ENCODE data around the gene NPC1. TPM values are rescaled to one million over a fixed set of nuclear protein-coding genes. Genes with fewer than 3 reads are reported as not detected.
A peak's percentile ranks its signal among the peaks of the same experiment; 100 is the strongest.

Gene NPC1
- total RNA-seq, 1 experiment from 2014 or later: 92.7 TPM

GRCh38 chr18:23583071-23583865, 3.0 kb downstream of the NPC1 start:
- ATAC-seq (no peak), DNase-seq (ENCODE audit: low read depth, low spot score) (no peak)
- Histone ChIP-seq H3K27ac (ENCODE audit: low read length) (peak overlapping the region; percentile 30; the same call in 1 of the 2 replicates), H3K9me3 (ENCODE audit: control insufficient read depth, insufficient read depth, low read depth, low read length) (no peaks in the 10 kb centered on the region), H3K36me3 (ENCODE audit: control insufficient read depth, insufficient read depth, low read length) (peaks cover 6% of the 10 kb centered on the region; the same call in 1 of the 2 replicates), H3K4me3 (ENCODE audit: low read depth in 2 of 2, low read length in 2 of 2) (peak overlapping the region in 1 of 2 experiments; percentile 5; a peak in 1 of 4 replicates), H3K4me1 (ENCODE audit: control insufficient read depth, insufficient read depth, low read length) (peaks cover 16% of the 10 kb centered on the region), H3K27me3 (ENCODE audit: control insufficient read depth, insufficient read depth, low read length) (no peaks in the 10 kb centered on the region)
- CTCF ChIA-PET: no interaction called here
- TF ChIP-seq TCF7L2 (IDR thresholded peaks at IDR 0.05; ENCODE audit: low read depth, low read length): no peak
- TF ChIP-seq, protein P1, sequence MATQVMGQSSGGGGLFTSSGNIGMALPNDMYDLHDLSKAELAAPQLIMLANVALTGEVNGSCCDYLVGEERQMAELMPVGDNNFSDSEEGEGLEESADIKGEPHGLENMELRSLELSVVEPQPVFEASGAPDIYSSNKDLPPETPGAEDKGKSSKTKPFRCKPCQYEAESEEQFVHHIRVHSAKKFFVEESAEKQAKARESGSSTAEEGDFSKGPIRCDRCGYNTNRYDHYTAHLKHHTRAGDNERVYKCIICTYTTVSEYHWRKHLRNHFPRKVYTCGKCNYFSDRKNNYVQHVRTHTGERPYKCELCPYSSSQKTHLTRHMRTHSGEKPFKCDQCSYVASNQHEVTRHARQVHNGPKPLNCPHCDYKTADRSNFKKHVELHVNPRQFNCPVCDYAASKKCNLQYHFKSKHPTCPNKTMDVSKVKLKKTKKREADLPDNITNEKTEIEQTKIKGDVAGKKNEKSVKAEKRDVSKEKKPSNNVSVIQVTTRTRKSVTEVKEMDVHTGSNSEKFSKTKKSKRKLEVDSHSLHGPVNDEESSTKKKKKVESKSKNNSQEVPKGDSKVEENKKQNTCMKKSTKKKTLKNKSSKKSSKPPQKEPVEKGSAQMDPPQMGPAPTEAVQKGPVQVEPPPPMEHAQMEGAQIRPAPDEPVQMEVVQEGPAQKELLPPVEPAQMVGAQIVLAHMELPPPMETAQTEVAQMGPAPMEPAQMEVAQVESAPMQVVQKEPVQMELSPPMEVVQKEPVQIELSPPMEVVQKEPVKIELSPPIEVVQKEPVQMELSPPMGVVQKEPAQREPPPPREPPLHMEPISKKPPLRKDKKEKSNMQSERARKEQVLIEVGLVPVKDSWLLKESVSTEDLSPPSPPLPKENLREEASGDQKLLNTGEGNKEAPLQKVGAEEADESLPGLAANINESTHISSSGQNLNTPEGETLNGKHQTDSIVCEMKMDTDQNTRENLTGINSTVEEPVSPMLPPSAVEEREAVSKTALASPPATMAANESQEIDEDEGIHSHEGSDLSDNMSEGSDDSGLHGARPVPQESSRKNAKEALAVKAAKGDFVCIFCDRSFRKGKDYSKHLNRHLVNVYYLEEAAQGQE (IDR thresholded peaks at IDR 0.05; ENCODE audit: insufficient read depth in 1 of 2, low read depth in 2 of 2, low read length in 1 of 2): no peak
- TF ChIP-seq POLR2AphosphoS5 (IDR thresholded peaks at IDR 0.05; ENCODE audit: low read depth, low read length): no peak
- TF ChIP-seq CTCF (IDR thresholded peaks at IDR 0.05): no peak
- TF ChIP-seq SIN3A (IDR thresholded peaks at IDR 0.05; ENCODE audit: borderline replicate concordance, insufficient read depth, low read depth, low read length): no peak
- intact Hi-C loops (cut with micrococcal nuclease; ENCODE audit: unreplicated experiment) (loop anchor here (10.0 kb wide), 1 partner anchor 78 kb away; the partner anchor contains the start of gene RMC1), in situ Hi-C loops (cut with HindIII; ENCODE audit: low pct_unique_long_range_greater_than_20kb, low sequenced_read_pairs) (no loop called here)
- POLR2A ChIA-PET: interaction anchor here (0.7 kb wide), 1 partner anchor 31 kb away, joined by 10 read pairs; no protein-coding TSS in a partner anchor
- BruUV-seq (replicated peaks): no TSS peak

GRCh38 chr18:23580677-23581367, 5.5 kb downstream of the NPC1 start:
- H3K9me3 ChIP-seq (ENCODE audit: control insufficient read depth, insufficient read depth, low read depth, low read length): no peaks in the 10 kb centered on the region
- TF ChIP-seq POLR2AphosphoS5 (IDR thresholded peaks at IDR 0.05; ENCODE audit: low read depth, low read length) (no peak), TCF7L2 (IDR thresholded peaks at IDR 0.05; ENCODE audit: low read depth, low read length) (no peak), SIN3A (IDR thresholded peaks at IDR 0.05; ENCODE audit: borderline replicate concordance, insufficient read depth, low read depth, low read length) (no peak)
- TF ChIP-seq, protein P1 (IDR thresholded peaks at IDR 0.05; ENCODE audit: insufficient read depth in 1 of 2, low read depth in 2 of 2, low read length in 1 of 2): no peak
- H3K36me3 ChIP-seq (ENCODE audit: control insufficient read depth, insufficient read depth, low read length): peaks cover 3% of the 10 kb centered on the region; the same call in 1 of the 2 replicates
- ChIA-PET POLR2A (no interaction called here), CTCF (no interaction called here)
- DNase-seq (ENCODE audit: low read depth, low spot score) (no peak), ATAC-seq (no peak)
- no peak overlapping the region for H3K27ac ChIP-seq (ENCODE audit: low read length)
- H3K4me1 ChIP-seq (ENCODE audit: control insufficient read depth, insufficient read depth, low read length): peaks cover 10% of the 10 kb centered on the region; the same call in 1 of the 2 replicates
- no peak overlapping the region for H3K4me3 ChIP-seq (ENCODE audit: low read depth in 2 of 2, low read length in 2 of 2)
- no peaks in the 10 kb centered on the region for H3K27me3 ChIP-seq (ENCODE audit: control insufficient read depth, insufficient read depth, low read length)
- intact Hi-C loops (cut with micrococcal nuclease; ENCODE audit: unreplicated experiment) (loop anchor here (10.0 kb wide), 1 partner anchor 76 kb away; the partner anchor contains the start of gene RMC1), in situ Hi-C loops (cut with HindIII; ENCODE audit: low pct_unique_long_range_greater_than_20kb, low sequenced_read_pairs) (no loop called here)
- BruUV-seq (replicated peaks): no TSS peak

All from Panc1 (cell line).